HEK293 (cell line): ENCODE measurements around the gene ANKZF1.

Source experiments
- CTCF ChIA-PET: fragments of 350-600 bp; formaldehyde crosslinking; extraction: SDS; loops from one replicate; lab custom pipeline; 2021; ENCODE audit warnings: antibody characterized with exemption; lab: Yijun Ruan, JAX
- POLR2A ChIA-PET: fragments of 300-600 bp; formaldehyde crosslinking; extraction: SDS; loops from one replicate; lab custom pipeline; 2020; ENCODE audit warnings: antibody characterized with exemption, inconsistent platforms; lab: Yijun Ruan, JAX
- H3K27ac ChIP-seq: fragments of 200-500 bp; sonication (Bioruptor generic); 2 replicates; pipeline ENCODE4 v1.5.1; 2014; ENCODE audit warnings: low read depth, low read length, control low read depth, inconsistent platforms; ENCODE audit errors: extremely low read depth
- H3K36me3 ChIP-seq, 2 experiments: fragments of 200-500 bp in 1 of 2; sonication (Bioruptor generic) in 1 of 2; 1 replicate in 1 of 2; 2 replicates in 1 of 2; pipeline ENCODE4 v1.5.1; 2014 to 2017; ENCODE audit warnings: inconsistent platforms in 2 of 2, low read length in 2 of 2; ENCODE audit not compliant: control insufficient read depth in 2 of 2, insufficient read depth in 1 of 2
- H3K4me1 ChIP-seq: fragments of 200-500 bp; sonication (Bioruptor generic); 2 replicates; pipeline ENCODE4 v1.5.1; 2014; ENCODE audit warnings: mild to moderate bottlenecking, low read length, inconsistent platforms; ENCODE audit not compliant: control insufficient read depth, insufficient read depth
- H3K4me3 ChIP-seq: 2 replicates; pipeline ENCODE4 v1.5.1; 2011; ENCODE audit warnings: low read depth, mild to moderate bottlenecking, control low read depth, low read length, moderate library complexity
- H3K9me3 ChIP-seq: fragments of 200-500 bp; sonication (Bioruptor generic); 2 replicates; pipeline ENCODE4 v1.5.1; 2014; ENCODE audit warnings: low read depth, low read length, inconsistent platforms; ENCODE audit not compliant: control insufficient read depth, insufficient read depth
- KLF10 ChIP-seq: fragments of 450-650 bp; IDR thresholded peaks from 2 replicates; pipeline ENCODE4 v1.5.1; 2018; ENCODE audit warnings: missing biosample characterization, mild to moderate bottlenecking, missing genetic modification characterization
- KLF16 ChIP-seq: fragments of 450-650 bp; formaldehyde crosslinking; IDR thresholded peaks from 2 replicates; pipeline ENCODE4 v1.5.1; 2017; ENCODE audit warnings: missing biosample characterization, missing genetic modification characterization
- KLF9 ChIP-seq: fragments of 450-650 bp; formaldehyde crosslinking; IDR thresholded peaks from 2 replicates; pipeline ENCODE4 v1.5.1; 2016; ENCODE audit warnings: missing biosample characterization, missing genetic modification characterization, low read depth
- MYNN ChIP-seq: fragments of 450-650 bp; formaldehyde crosslinking; IDR thresholded peaks from 2 replicates; pipeline ENCODE4 v1.5.1; 2016; ENCODE audit warnings: missing biosample characterization, missing genetic modification characterization, borderline replicate concordance
- RBAK ChIP-seq: fragments of 450-650 bp; formaldehyde crosslinking; IDR thresholded peaks from 2 replicates; pipeline ENCODE4 v1.5.1; 2016; ENCODE audit warnings: missing biosample characterization, missing genetic modification characterization
- SP7 ChIP-seq: fragments of 450-650 bp; formaldehyde crosslinking; IDR thresholded peaks from 2 replicates; pipeline ENCODE4 v1.5.1; 2016; ENCODE audit warnings: missing biosample characterization, missing genetic modification characterization
- YY2 ChIP-seq: fragments of 450-650 bp; formaldehyde crosslinking; IDR thresholded peaks from 2 replicates; pipeline ENCODE4 v1.5.1; 2016; ENCODE audit warnings: missing biosample characterization, missing genetic modification characterization
- ZBTB1 ChIP-seq: fragments of 450-650 bp; formaldehyde crosslinking; IDR thresholded peaks from 2 replicates; pipeline ENCODE4 v1.5.1; 2016; ENCODE audit warnings: missing biosample characterization, missing genetic modification characterization
- ZBTB48 ChIP-seq: fragments of 450-650 bp; formaldehyde crosslinking; IDR thresholded peaks from 2 replicates; pipeline ENCODE4 v1.5.1; 2016; ENCODE audit warnings: missing biosample characterization, missing genetic modification characterization
- ZBTB7A ChIP-seq: fragments of 450-650 bp; formaldehyde crosslinking; IDR thresholded peaks from 2 replicates; pipeline ENCODE4 v1.5.1; 2016; ENCODE audit warnings: low read depth, missing biosample characterization, missing genetic modification characterization
- ZNF112 ChIP-seq: fragments of 450-650 bp; formaldehyde crosslinking; IDR thresholded peaks from 2 replicates; pipeline ENCODE4 v1.5.0; 2017; ENCODE audit warnings: missing biosample characterization, missing genetic modification characterization
- ZNF114 ChIP-seq: fragments of 450-650 bp; formaldehyde crosslinking; IDR thresholded peaks from 2 replicates; pipeline ENCODE4 v1.5.0; 2017; ENCODE audit warnings: missing biosample characterization, missing genetic modification characterization
- ZNF202 ChIP-seq: fragments of 450-650 bp; formaldehyde crosslinking; IDR thresholded peaks from 2 replicates; pipeline ENCODE4 v1.5.1; 2016; ENCODE audit warnings: missing biosample characterization, missing genetic modification characterization, borderline replicate concordance
- ZNF211 ChIP-seq: fragments of 450-650 bp; formaldehyde crosslinking; IDR thresholded peaks from 2 replicates; pipeline ENCODE4 v1.5.1; 2016; ENCODE audit warnings: low read depth, missing biosample characterization, missing genetic modification characterization
- ZNF274 ChIP-seq, 2 experiments: fragments of 200-500 bp in 1 of 2; fragments of 450-650 bp in 1 of 2; sonication (Bioruptor generic) in 1 of 2; formaldehyde crosslinking in 1 of 2; IDR thresholded peaks; 2 replicates each; pipeline versions ENCODE4 v1.5.1 to v1.6.1; 2014 to 2016; ENCODE audit warnings: borderline replicate concordance in 1 of 2, inconsistent platforms in 1 of 2, low read length in 1 of 2, missing biosample characterization in 1 of 2, missing genetic modification characterization in 1 of 2
- ZNF335 ChIP-seq: fragments of 450-650 bp; formaldehyde crosslinking; conservative IDR thresholded peaks from 2 replicates; pipeline ENCODE4 v1.5.1; 2016; ENCODE audit warnings: missing biosample characterization, missing genetic modification characterization
- ZNF366 ChIP-seq: fragments of 450-650 bp; formaldehyde crosslinking; conservative IDR thresholded peaks from 2 replicates; pipeline ENCODE4 v1.5.1; 2016; ENCODE audit warnings: missing biosample characterization, missing genetic modification characterization
- ZNF530 ChIP-seq: fragments of 450-650 bp; formaldehyde crosslinking; IDR thresholded peaks from 2 replicates; pipeline ENCODE4 v1.5.1; 2016; ENCODE audit warnings: low read depth, missing biosample characterization, missing genetic modification characterization
- ZNF555 ChIP-seq: fragments of 450-650 bp; formaldehyde crosslinking; conservative IDR thresholded peaks from 2 replicates; pipeline ENCODE4 v1.5.1; 2017; ENCODE audit warnings: missing biosample characterization, mild to moderate bottlenecking, missing genetic modification characterization, inconsistent platforms
- ZNF600 ChIP-seq: fragments of 450-650 bp; formaldehyde crosslinking; IDR thresholded peaks from 2 replicates; pipeline ENCODE4 v1.5.1; 2016; ENCODE audit warnings: missing biosample characterization, missing genetic modification characterization
- ZNF670 ChIP-seq: fragments of 450-650 bp; formaldehyde crosslinking; IDR thresholded peaks from 2 replicates; pipeline ENCODE4 v1.5.1; 2016; ENCODE audit warnings: missing biosample characterization, missing genetic modification characterization, low read depth
- ZNF785 ChIP-seq: fragments of 450-650 bp; formaldehyde crosslinking; IDR thresholded peaks from 2 replicates; pipeline ENCODE4 v1.5.1; 2016; ENCODE audit warnings: missing biosample characterization, missing genetic modification characterization
- ZSCAN23 ChIP-seq: fragments of 450-650 bp; formaldehyde crosslinking; IDR thresholded peaks from 2 replicates; pipeline ENCODE4 v1.5.1; 2016; ENCODE audit warnings: missing biosample characterization, missing genetic modification characterization
- TF ChIP-seq, protein P1 (sequence below): fragments of 450-650 bp; formaldehyde crosslinking; IDR thresholded peaks from 2 replicates; pipeline ENCODE4 v1.5.1; 2016; ENCODE audit warnings: missing biosample characterization, missing genetic modification characterization
- TF ChIP-seq, protein P2 (sequence below): fragments of 450-650 bp; formaldehyde crosslinking; IDR thresholded peaks from 2 replicates; pipeline ENCODE4 v1.5.1; 2017; ENCODE audit warnings: missing biosample characterization, missing genetic modification characterization
- TF ChIP-seq, protein P3 (sequence below): fragments of 450-650 bp; formaldehyde crosslinking; IDR thresholded peaks from 2 replicates; pipeline ENCODE4 v1.5.1; 2016; ENCODE audit warnings: missing biosample characterization, missing genetic modification characterization
- TF ChIP-seq, protein P4 (sequence below): fragments of 450-650 bp; formaldehyde crosslinking; IDR thresholded peaks from 2 replicates; pipeline ENCODE4 v1.5.1; 2016; ENCODE audit warnings: missing biosample characterization, missing genetic modification characterization

Gene ANKZF1

DNA sequence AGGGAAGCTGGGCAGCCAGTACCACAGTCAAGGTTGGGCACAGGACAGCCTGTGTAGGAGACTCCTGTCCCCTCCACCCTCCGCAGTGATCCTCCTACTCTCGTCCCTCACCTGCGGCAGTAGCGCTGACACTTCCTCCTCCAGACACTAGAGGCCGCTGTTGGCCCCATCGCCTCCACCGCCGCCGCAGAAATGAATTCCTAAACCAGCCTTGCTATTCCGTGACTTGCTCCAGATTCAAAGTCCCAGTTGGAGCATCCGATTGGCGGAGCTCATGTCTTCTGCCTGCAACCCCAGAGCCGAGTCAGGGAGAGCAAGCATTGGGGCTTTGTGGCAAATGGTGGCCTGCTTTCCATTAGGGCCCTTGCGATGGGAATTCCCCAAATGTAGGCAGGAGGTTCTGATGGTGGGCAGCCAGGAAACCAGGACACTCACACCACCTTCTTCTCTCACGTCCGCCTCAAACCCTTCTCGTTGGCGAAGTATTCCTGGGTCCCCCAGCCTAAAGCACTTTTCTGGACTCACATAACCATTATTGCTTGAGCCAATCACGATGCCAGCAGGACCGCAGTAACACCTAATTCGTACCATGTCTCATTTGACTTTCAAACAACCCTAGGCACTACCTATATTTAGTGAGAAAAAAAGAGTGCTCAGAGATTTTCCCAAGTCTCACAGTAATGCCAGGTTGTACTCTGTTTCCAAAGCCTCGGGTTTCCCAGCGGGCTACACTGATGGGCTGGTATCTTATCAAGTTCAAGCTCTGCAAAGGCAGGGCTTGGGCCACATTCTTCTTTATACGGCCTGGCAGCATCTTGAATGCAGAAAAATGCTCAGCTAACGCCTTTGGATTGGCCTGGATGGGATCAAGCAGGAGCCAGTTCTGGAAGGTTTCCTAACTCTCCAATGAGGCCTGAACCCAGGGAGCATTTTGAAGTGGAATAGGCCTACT lies 48.4 kb downstream of the ANKZF1 start (continued):
- TF ChIP-seq ZNF670 (tag by site-specific recombination) (no peak), SP7 (tag by site-specific recombination) (no peak), ZNF114 (tag by site-specific recombination) (no peak), ZBTB7A (tag by site-specific recombination) (no peak), ZNF211 (tag by site-specific recombination) (no peak)
- TF ChIP-seq, protein P1, sequence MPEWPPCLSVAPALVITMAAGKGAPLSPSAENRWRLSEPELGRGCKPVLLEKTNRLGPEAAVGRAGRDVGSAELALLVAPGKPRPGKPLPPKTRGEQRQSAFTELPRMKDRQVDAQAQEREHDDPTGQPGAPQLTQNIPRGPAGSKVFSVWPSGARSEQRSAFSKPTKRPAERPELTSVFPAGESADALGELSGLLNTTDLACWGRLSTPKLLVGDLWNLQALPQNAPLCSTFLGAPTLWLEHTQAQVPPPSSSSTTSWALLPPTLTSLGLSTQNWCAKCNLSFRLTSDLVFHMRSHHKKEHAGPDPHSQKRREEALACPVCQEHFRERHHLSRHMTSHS (tag by site-specific recombination): no peak

DNA sequence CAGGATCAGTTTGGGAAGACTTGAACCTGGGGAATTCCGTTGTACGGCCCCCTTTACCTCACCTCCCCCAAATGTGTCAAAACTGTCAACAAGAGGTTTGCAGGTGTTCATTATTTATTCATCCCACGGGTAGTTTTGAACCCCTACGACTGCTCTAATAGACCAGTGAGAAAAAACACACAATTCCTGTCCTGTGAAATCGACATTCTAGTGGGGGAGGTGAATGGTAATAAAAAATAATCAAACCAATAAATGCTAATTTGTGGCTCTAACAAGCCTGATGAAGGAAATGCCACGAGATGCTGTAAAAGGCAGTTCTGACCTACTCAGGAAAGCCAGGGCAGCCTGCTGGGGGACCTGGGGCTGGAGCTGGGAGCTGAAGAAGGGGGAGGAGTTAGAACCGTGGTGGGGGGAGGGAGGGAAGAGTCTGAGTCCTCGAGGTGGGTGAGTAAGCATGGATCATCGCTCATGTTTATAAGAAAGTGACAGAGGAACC lies 49.1 kb downstream of the ANKZF1 start:
- peak overlapping the region; percentile 45 for H3K27ac ChIP-seq
- H3K9me3 ChIP-seq: no peaks in the 10 kb centered on the region
- ChIA-PET CTCF (interaction anchor here (0.6 to 15.0 kb wide), 18 partner anchors 8 to 1007 kb away, joined by 3 to 297 read pairs (median 4); partner anchors contain the start of genes GLB1L, STK16, TUBA4A and TUBA4B), POLR2A (interaction anchor here (0.6 to 1.8 kb wide), 15 partner anchors 13 to 102 kb away, joined by 3 to 18 read pairs (median 6); partner anchors contain the start of genes ABCB6, ANKZF1, ATG9A and CNPPD1)
- H3K4me3 ChIP-seq: peak overlapping the region; percentile 54
- peaks cover 0 to 35% of the 10 kb centered on the region in 2 experiments; a peak in 1 of 3 replicates for H3K36me3 ChIP-seq
- H3K4me1 ChIP-seq: peaks cover 6% of the 10 kb centered on the region
- TF ChIP-seq ZBTB48 (tag by site-specific recombination) (no peak), ZBTB1 (no peak), ZNF114 (tag by site-specific recombination) (no peak), ZNF530 (tag by site-specific recombination) (no peak), ZNF555 (tag by site-specific recombination) (no peak), ZNF112 (no peak), KLF10 (tag by site-specific recombination) (no peak), KLF9 (tag by site-specific recombination) (no peak), KLF16 (no peak), YY2 (tag by site-specific recombination) (no peak), ZNF366 (tag by site-specific recombination) (peak; percentile 86), ZSCAN23 (no peak), MYNN (tag by site-specific recombination) (no peak), ZNF785 (tag by site-specific recombination) (no peak), ZNF274 (IDR thresholded peaks at IDR 0.05; ENCODE audit: low read length) (no peak), ZNF274 (tag by site-specific recombination; IDR thresholded peaks at IDR 0.05; ENCODE audit: borderline replicate concordance) (no peak), ZNF202 (tag by site-specific recombination) (no peak), ZNF600 (tag by site-specific recombination) (peak; percentile 30; the same call in 1 of the 2 replicates), RBAK (tag by site-specific recombination) (no peak), ZNF335 (tag by site-specific recombination) (peak; percentile 79)
- TF ChIP-seq, protein P2, sequence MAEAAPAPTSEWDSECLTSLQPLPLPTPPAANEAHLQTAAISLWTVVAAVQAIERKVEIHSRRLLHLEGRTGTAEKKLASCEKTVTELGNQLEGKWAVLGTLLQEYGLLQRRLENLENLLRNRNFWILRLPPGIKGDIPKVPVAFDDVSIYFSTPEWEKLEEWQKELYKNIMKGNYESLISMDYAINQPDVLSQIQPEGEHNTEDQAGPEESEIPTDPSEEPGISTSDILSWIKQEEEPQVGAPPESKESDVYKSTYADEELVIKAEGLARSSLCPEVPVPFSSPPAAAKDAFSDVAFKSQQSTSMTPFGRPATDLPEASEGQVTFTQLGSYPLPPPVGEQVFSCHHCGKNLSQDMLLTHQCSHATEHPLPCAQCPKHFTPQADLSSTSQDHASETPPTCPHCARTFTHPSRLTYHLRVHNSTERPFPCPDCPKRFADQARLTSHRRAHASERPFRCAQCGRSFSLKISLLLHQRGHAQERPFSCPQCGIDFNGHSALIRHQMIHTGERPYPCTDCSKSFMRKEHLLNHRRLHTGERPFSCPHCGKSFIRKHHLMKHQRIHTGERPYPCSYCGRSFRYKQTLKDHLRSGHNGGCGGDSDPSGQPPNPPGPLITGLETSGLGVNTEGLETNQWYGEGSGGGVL (tag by site-specific recombination): peak; percentile 95
- TF ChIP-seq, protein P3, sequence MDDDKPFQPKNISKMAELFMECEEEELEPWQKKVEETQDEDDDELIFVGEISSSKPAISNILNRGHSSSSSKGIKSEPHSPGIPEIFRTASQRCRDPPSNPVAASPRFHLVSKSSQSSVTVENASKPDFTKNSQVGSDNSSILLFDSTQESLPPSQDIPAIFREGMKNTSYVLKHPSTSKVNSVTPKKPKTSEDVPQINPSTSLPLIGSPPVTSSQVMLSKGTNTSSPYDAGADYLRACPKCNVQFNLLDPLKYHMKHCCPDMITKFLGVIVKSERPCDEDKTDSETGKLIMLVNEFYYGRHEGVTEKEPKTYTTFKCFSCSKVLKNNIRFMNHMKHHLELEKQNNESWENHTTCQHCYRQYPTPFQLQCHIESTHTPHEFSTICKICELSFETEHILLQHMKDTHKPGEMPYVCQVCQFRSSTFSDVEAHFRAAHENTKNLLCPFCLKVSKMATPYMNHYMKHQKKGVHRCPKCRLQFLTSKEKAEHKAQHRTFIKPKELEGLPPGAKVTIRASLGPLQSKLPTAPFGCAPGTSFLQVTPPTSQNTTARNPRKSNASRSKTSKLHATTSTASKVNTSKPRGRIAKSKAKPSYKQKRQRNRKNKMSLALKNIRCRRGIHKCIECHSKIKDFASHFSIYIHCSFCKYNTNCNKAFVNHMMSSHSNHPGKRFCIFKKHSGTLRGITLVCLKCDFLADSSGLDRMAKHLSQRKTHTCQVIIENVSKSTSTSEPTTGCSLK (tag by site-specific recombination): no peak
- TF ChIP-seq, protein P4, sequence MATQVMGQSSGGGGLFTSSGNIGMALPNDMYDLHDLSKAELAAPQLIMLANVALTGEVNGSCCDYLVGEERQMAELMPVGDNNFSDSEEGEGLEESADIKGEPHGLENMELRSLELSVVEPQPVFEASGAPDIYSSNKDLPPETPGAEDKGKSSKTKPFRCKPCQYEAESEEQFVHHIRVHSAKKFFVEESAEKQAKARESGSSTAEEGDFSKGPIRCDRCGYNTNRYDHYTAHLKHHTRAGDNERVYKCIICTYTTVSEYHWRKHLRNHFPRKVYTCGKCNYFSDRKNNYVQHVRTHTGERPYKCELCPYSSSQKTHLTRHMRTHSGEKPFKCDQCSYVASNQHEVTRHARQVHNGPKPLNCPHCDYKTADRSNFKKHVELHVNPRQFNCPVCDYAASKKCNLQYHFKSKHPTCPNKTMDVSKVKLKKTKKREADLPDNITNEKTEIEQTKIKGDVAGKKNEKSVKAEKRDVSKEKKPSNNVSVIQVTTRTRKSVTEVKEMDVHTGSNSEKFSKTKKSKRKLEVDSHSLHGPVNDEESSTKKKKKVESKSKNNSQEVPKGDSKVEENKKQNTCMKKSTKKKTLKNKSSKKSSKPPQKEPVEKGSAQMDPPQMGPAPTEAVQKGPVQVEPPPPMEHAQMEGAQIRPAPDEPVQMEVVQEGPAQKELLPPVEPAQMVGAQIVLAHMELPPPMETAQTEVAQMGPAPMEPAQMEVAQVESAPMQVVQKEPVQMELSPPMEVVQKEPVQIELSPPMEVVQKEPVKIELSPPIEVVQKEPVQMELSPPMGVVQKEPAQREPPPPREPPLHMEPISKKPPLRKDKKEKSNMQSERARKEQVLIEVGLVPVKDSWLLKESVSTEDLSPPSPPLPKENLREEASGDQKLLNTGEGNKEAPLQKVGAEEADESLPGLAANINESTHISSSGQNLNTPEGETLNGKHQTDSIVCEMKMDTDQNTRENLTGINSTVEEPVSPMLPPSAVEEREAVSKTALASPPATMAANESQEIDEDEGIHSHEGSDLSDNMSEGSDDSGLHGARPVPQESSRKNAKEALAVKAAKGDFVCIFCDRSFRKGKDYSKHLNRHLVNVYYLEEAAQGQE (tag by site-specific recombination): no peak
